Ureter (tissue), 1 donor: ENCODE measurements around the gene BRSK1. TPM values are rescaled to one million over a fixed set of nuclear protein-coding genes. Genes with fewer than 3 reads are reported as not detected.
"Not testable (repeated sequence)": the region's sequence is repeated elsewhere in the genome, so short reads cannot be mapped to it uniquely, and the experiment has no call there.

Experiments used
- DNase-seq: peaks from one replicate; pipeline ENCODE4 v3.0.0-alpha.2; 2020; ENCODE audit warnings: low spot score
- total RNA-seq: library from RNA; stranded (reverse); gene quantifications from one replicate; pipeline ENCODE4 v1.2.4, GENCODE V29; 2023
- donor health status: DM: yes; HTN: yes; CAD: no.

Gene BRSK1
- total RNA-seq, 1 donor from 2014 or later = 10.6 TPM

DNA sequence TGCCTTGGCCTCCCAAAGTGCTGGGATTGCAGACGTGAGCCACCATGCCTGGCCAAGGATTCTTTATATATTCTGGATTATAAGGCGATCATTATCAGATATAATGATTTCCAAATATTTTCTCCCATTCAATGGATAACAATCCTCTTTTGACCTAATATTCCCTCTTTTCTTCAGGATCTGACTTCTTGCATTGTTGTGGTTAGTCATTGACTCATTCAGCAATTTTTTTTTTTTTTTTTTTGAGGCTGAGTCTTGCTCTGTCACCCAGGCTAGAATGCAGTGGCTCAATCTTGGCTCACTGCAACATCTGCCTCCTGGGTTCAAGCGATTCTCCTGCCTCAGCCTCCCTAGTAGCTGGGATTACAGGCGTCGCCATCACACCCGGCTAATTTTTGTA is 46.0 kb downstream of the BRSK1 start:
- DNase-seq = not testable (repeated sequence)

DNA sequence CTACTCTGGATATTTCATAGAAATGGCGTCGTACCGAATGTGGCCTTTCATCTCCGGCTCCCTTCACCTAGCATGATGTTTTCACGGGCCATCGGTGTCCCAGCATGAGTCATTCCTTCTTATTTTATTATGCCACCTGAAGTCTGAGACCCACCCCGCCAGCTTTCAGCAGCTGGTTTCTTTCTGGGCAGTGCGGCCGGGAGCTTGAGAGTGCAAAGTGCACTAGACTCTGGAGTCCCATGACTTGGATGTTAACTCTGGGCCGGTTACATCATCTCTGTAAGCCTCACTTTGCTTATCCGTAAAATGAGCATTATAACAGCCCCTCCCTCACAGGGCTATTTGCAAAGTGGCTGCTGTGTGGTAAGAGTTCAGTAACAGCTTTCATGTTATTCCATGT is 50.1 kb downstream of the BRSK1 start:
- no peak for DNase-seq

DNA sequence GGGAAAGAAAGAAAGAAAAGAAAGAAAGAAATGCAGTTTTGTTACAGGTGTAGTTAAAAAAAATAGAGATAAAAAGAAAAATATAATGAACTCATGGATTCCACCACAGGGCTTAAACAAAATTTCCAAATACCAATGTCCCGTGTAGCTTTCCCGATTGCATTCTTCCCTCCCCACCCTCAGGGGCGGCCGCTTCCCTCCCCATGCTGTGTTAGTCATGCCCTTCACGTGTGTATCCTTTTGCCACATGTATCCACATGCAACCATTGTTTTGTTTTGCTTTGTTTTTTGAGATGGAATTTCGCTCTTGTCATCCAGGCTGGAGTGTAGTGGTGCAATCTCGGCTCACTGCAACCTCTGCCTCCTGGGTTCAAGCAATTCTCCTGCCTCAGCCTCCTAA is 52.3 kb downstream of the BRSK1 start:
- DNase-seq = no peak

DNA sequence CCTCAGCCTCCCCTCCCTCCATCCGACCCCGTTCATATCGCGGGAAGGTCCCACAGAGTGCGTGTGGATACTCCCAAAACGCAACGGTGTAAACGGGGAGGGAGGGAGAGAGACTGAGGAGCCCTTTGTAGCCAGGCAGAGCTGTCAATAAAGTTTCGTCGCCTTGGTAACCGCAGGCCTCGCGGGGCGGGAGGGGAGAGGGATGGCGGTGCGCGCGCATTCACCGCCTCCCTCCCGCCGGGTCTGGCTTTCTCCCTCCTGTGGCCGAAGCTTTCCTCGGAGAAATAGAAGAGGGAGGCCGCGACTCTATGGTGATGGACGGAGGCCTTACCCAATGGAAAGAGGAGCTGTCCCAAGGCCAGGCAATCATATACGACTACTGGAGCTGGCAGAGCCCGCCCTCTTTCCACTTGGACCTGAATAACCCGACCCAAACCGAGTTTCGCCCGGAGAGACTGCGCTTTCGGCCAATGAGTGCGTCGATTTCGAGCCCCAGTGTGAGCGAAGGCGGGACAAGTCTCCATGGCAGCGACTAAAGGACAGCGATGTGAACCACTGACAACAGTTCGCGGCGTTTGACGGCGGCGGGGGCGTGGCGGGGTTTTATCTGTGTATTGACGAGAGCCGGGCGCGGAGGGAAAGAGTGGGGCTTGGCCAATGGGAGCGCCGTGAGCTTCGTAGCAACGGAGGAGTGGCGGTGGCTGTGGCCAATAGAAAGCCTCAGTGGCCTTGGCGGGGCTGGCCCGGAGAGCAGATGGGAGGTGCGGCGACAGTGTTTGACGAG is 55.5 kb downstream of the BRSK1 start, which contains the start of gene KMT5C:
Gene KMT5C, plus strand, starts transcription at position 772 of the 784 bp plus-strand sequence. CDS start 2,061 bp downstream, outside the sequence.
- peak; percentile 100 for DNase-seq

DNA sequence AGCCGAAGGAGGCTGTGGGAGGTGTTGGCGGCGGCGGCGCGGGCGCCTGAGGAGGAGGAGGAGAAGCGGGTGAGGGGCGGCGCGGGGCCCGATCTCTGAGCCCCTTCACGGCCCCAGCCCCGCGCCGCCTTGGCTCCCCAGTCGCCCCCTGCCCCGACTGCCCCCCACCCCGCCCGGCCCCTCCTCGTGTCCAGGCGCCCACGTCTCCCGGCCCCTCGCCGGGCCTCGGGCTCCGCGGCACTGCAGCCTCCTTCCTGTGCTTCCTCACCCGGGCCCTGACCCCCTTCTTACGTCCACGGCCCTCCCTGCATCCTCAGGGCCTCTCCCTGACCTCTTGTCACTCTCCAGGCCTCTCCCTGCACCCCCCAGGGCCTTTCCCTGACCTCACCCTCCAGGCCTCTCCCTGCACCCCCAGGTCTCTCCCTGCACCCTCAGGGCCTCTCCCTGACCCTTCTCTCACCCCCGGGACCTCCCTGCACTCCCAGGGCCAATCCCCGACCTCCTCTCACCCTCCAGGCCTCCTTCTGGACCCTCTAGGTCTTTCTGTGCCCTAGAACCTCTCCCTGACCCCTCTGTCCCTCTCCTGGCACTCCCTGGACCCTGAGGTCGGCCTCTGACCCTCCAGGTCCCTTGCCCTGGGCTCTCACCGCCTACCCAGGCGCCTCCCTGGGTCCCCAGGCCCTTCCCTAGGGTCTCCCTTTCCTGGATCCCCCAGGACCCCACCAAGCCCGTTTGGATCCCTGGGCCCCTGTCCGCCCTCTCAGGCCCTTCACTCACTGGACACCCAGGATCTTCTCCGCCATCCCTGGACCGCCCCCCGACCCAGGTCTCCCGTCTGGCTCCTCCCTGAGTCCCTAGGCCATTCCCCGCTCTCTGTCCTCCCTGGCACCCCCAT is 56.3 kb downstream of the BRSK1 start:
- DNase-seq = no peak

DNA sequence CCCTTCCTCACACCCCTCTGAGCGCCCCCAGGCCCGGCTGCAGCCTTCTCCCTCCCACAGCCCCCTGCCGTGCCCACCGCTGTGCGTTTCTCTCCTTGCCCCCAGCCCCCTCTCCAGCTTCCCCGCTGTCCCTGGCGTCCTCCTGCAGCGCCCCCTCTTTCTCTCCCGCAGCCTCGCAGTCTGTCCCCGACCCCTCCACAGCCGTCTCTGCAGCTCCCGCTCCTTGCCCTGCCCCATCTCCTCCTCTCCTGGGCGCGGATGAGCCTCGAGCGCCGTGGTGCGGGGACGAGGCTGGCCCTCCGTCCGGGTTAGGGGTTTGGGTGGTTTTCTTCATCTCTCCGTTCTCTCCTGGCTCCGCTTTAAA is 57.0 kb downstream of the BRSK1 start:
- no peak for DNase-seq

DNA sequence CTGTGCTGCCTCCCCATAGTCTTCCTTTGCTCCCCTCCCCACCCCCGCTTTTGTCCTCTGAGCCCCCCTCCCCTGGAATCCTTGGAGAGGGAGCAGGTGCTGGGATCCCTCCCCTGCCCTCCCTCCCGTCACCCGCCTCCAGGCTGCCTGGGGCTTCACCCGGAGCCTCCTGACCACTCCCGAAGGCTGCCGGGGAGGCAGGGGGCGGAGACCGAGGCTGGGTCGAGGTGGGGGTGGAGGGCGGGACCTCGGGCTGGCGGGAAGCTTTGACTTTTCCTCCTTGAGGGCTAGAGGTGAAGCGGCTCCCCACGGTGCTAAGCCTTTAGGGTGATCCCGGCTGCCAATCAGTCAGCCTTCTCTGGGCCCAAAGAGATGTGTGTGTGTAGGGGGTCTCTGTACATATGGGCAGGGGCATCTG is 57.4 kb downstream of the BRSK1 start:
- DNase-seq = no peak

DNA sequence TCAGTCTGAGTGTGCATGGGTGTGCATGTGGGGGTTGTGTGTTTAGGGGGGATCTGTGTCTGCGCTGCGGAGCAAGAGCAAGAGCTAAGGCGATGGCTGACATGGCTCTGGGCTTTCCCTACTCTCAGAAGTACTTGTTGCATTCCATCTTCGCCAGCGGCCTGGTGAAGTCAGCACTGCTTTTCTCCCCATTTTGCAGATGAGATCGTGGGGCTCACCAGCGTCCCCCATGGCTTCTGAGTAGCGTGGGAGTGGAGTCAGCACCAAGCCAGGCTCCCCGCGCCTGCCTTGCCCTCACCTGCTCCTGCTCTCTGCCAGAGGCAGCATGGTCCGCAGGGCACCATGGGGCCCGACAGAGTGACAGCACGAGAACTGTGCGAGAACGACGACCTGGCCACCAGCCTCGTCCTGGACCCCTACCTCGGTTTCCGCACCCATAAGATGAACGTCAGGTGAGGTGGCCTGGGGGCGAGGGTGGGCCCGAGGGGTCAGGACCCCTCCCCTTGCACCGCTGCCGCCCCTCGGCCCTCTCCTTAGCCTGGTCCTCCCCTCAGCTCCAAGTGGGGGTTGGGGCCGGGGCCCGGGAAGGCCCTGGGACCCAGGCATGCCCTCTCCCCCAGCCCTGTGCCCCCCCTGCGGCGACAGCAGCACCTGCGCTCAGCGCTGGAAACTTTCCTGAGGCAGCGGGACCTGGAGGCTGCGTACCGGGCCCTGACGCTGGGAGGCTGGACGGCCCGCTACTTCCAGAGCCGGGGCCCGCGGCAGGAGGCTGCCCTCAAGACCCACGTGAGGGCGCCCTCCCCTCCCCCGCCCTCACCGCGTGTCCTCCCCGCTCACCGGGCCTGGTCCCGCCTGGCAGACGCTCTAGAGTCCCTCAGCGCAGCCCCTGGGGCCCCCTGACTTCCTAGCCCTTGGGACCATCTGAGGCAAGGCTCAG is 58.1 kb downstream of the BRSK1 start:
- no peak for DNase-seq

DNA sequence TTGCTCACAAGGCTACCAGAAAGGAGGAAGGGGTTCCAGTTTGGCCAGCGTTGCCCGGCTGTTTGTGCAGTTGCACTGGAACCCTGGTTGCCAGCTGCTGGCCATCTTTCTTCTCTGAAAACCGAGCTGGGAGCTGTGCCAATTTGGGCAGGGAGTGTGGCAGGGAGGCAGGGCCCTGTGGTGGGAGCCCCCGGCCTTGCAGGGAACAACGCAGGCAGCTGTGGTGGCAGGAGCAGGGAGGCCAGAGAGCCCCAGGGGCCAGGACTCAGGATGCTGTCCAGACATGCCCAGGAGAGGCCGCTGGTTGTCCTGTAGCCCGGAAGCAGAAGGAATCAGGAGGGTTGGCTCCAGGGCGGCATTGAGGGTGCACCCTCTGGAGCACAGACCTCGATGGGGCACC is 60.6 kb downstream of the BRSK1 start:
- peak; percentile 72 for DNase-seq

DNA sequence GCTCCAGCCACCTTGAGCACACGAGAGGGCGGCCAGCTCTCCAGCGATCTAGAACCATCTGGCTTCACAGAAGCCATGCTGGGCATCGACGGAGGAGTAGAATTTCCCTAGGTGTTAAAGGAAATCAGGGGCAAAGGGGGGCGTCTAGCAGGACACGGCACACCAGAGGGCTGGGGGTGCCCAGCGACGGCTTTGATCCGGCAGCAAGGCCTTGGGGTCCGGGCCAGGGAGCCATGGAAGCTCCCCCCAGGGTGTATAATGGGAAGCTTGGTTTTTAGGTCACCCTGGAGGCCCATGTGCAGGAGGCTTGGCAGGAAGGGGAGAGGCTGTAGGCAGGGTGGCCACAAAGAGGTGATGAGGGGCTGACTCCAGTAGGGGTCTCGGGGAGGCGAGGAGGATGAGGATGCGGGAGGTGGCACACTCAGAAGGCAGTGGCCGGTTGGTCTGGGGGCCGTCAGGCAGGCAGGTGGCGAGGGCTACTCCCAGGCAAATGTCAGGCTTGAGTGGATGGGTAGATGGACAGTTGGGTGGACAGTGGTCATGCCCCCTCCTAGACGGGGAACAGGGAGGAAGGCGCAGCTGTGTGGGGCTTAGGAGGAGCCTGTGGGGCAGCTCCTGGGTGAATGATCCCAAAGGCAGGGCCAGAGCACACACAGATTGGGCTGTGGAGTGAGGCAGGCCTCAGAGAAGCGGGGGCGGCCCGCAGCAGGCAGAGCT is 61.5 kb downstream of the BRSK1 start:
- no peak for DNase-seq

DNA sequence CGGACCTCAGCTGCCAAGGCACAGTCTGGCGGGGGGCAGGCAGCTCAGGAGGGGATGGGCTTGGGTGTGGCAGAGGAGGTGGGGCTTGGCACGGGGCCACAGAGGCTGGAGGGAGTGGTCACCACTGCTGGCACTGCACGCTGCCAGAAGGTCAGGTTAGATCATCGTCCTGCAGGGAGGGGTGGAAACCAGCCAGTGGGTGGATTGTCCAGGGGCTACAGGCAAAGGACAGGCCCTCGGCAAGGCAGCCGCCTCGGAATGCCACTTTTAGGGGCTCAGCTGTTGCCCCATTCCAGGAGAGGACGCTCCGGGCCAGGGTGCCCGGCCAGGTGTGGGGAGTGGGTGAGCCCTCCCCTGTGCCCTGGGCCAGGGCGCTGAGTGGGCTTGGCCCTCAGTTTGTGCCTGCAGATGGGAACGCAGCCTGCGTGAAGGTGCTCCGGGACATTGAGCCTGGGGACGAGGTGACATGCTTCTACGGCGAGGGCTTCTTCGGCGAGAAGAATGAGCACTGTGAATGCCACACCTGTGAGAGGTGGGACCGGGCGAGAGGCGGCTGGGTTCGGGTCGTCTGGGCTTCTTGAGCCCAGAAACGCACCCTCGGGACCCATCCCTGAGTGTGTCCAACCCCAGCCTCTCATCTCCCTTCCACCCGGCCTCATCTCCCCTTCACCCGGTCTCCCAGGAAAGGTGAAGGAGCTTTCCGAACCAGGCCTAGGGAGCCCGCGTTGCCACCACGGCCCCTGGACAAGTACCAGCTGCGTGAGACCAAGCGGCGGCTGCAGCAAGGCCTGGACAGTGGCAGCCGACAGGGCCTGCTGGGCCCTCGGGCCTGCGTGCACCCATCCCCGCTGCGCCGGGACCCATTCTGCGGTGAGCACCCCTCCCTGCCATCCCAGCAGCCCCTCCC is 62.3 kb downstream of the BRSK1 start:
- DNase-seq = no peak

DNA sequence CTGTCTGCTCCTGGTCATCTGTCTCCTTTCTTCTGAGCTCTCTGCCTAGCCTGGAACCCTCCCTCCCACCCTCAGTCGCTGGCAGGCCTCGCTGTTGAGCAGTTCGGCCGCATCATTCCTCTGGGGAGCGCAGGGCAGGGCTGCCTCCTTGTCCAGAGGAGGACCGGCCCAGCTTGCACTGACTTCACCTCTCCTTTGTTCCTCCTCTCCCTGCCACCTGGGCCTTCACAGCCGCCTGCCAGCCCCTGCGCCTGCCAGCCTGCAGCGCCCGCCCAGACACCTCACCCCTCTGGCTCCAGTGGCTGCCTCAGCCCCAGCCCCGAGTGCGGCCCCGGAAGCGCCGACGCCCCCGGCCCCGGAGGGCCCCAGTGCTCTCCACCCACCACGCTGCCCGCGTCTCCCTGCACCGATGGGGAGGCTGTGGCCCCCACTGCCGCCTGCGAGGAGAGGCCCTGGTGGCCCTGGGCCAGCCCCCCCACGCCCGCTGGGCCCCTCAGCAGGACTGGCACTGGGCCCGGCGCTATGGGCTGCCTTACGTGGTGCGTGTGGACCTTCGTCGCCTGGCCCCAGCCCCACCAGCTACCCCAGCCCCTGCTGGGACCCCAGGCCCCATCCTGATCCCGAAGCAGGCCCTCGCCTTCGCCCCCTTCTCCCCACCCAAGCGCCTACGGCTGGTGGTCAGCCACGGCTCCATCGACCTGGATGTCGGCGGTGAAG is 63.1 kb downstream of the BRSK1 start:
- DNase-seq = no peak

DNA sequence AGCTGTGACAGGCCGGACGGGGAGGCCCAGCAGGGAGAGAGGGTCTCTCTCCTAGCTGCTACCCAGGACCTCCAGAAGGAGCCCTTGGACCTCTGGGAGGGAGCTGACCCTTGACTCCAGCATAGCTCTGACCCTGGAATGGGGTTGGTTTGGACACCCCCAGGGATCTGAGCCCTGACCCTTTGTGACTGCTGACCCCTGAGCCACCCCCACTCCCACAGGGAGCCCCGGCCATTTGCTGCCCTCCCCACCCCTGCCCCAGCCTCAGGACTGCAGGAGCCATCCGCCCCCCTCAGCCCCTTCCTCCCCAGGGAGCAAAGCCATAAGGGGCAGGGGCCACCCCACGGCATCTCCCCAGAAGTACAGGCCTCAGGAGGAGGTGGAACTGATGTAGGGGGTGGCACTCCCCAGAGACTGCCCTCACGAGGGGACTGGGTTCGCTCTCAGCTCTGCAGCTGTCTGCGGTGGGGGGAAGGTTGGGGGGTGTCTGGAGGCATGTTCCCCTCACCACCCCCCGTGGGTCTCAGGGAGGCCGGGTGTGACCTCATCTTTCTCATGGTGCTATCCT is 63.7 kb downstream of the BRSK1 start:
- DNase-seq = no peak

DNA sequence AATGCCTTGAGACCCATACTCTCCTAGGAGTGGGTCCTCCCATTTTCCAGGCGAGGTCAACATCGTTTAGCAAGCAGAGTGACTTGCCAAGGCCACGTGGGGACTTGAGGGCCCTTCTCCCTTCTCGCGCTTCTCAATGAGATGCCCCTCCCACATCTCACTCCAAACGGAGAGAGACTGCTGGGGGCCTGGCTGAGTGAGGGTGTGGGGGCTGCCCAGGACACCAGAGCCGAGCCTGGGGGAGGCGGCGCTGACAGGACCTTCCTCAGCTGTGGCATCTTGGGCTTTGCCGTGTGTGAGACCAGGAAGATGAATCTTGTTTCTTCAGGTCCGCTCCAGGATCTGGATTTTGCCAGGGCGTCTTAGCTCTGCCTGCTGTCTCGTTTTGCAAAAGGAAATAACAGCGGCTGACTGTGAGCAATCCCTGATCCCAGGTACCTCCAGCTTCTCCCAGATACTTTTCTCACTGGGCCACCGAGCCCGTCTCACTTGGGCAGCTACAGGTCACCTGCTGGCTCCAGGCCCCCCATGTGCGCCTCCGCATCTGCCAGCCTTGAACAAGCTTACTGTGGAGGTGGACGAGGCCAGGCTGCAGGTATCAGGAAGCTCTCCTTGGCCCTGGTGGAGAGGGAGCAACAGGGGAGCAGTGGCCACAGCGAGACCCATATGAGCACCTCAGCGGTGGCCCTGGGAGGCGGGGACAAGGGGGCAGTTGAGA is 64.7 kb downstream of the BRSK1 start:
- no peak for DNase-seq

DNA sequence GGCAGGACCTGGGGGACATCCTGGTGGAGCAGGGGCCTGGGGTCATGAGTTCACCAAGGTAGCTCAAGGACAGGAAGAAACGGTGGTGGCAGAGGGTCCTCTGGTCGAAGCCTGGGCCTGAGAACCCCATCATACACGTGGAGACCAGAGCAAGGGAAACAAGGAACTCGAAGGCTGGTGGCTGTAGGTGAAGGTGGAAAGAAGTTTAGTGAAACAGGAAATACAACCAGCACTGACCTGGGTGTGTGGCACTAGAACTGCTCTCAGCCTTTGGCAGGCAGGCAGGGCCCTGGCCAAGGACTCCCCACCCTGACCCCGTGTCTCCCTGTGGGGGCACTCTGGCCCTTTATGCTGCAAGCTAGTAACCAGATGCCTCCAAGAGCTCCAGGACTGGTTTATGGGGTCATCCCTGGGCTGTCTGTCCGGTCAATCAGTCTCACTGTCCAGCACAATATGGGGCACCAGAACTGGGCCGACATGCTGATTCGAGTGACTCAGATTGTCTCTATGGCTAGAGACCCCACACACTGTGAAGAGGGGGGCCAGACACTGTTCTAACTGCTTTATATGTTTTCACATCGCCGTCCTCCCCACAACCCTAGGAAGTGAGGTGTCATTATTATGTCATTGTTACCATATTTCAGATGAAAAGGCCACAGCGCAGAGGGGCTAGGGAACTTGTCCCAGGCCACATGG is 67.0 kb downstream of the BRSK1 start:
- DNase-seq = no peak

DNA sequence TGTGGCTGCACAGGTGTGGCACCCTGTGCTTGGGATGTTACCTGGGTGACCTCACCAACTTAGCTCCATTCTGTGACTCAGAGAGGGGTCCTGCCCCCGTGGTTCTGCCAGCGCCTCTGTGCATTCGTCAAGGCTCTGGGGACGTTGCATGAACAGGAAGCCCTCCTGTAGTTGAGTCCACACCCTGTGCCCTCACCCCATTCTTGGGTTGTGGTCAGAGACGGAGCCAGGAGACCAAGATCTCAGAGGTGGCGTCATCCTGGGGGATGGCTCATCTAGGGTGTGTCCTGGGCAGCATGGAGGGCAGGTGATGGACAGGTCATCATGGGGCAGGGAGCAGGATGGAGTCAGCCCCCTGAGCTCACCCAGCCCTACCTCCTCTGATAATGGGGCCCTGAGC is 68.2 kb downstream of the BRSK1 start:
- no peak for DNase-seq

DNA sequence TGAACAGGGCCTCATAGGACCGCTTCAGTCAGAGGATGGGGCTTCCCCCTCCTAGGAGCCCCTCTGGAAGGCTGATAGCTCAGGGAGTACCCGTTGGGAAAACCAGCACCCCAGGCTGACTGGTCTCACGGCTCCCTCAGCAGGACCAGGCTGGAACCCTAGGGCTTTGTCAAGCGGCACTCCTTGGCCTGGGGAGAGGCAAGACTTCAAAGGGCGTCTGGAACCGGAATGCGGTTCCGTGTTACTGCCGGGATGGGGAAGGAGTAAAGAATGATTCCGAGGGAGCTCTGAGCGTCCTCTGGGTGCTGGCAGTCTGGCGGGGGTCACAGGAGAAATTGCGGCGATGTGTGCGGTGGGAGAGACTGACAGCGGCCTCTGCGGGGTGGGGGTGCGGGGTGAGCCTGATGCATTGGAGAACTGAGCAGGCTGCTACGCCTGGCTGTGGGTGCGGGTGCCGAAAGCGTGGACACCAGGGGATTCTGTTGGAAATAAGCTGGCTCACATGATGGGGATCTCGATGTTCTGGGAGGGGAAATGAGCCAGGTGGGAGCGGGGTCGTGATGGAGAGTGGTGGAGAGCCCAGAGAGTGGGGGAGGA is 68.8 kb downstream of the BRSK1 start:
- no peak for DNase-seq
